GM23338 (cell line): ENCODE results near the gene ABI2.

Experiments
- CREB1 ChIP-seq: fragments of 250-450 bp; sonication (Bioruptor Pico); IDR thresholded peaks from 2 replicates; pipeline ENCODE4 v1.5.0; 2020; ENCODE audit warnings: low read depth, mild to moderate bottlenecking, moderate library complexity
- CTCF ChIP-seq, 2 experiments: fragments of 200-600 bp in 1 of 2; sonication (generic) in 1 of 2; conservative IDR thresholded peaks; 2 replicates each; pipeline versions ENCODE4 v1.5.1 to v1.6.1; 2016 to 2017; ENCODE audit warnings: antibody characterized with exemption in 2 of 2, low read depth in 2 of 2, mild to moderate bottlenecking in 2 of 2, moderate library complexity in 1 of 2
- ETS1 ChIP-seq: IDR thresholded peaks from 2 replicates; pipeline ENCODE4 v1.6.1; 2016; ENCODE audit warnings: antibody characterized with exemption
- EZH2 ChIP-seq: fragments of 200-600 bp; sonication (generic); IDR thresholded peaks from one replicate; pipeline ENCODE4 v1.8.0; 2017; ENCODE audit warnings: antibody characterized with exemption, mild to moderate bottlenecking, low read depth; ENCODE audit not compliant: unreplicated experiment
- EZH2phosphoT487 ChIP-seq: fragments of 200-600 bp; sonication (generic); IDR thresholded peaks from one replicate; pipeline ENCODE4 v1.8.1; 2018; ENCODE audit warnings: antibody characterized with exemption; ENCODE audit not compliant: unreplicated experiment
- JUNB ChIP-seq: IDR thresholded peaks from one replicate; pipeline ENCODE4 v1.6.1; 2016; ENCODE audit warnings: antibody characterized with exemption; ENCODE audit not compliant: unreplicated experiment
- NANOG ChIP-seq: IDR thresholded peaks from 2 replicates; pipeline ENCODE4 v1.6.1; 2016; ENCODE audit warnings: antibody characterized with exemption, borderline replicate concordance
- POLR2AphosphoS5 ChIP-seq: IDR thresholded peaks from 2 replicates; pipeline ENCODE4 v1.6.1; 2016; ENCODE audit warnings: antibody characterized with exemption, low read depth
- REST ChIP-seq: IDR thresholded peaks from one replicate; pipeline ENCODE4 v1.6.1; 2018; ENCODE audit warnings: antibody characterized with exemption; ENCODE audit not compliant: unreplicated experiment
- STAT1 ChIP-seq: IDR thresholded peaks from one replicate; pipeline ENCODE4 v1.6.1; 2016; ENCODE audit warnings: antibody characterized with exemption; ENCODE audit not compliant: unreplicated experiment
- ZNF114 ChIP-seq: fragments of 250-450 bp; sonication (Bioruptor Pico); IDR thresholded peaks from 2 replicates; pipeline ENCODE4 v1.5.0; 2020; ENCODE audit warnings: mild to moderate bottlenecking, moderate library complexity
- ZNF331 ChIP-seq: fragments of 250-450 bp; sonication (Bioruptor Pico); IDR thresholded peaks from 2 replicates; pipeline ENCODE4 v1.5.0; 2020; ENCODE audit warnings: low read depth, mild to moderate bottlenecking, moderate library complexity
- ZNF462 ChIP-seq: fragments of 250-450 bp; sonication (Bioruptor Pico); IDR thresholded peaks from 2 replicates; pipeline ENCODE4 v1.5.0; 2020; ENCODE audit warnings: mild to moderate bottlenecking, moderate library complexity

- TF ChIP-seq CTCF (conservative IDR thresholded peaks at IDR 0.05; ENCODE audit: low read depth in 2 of 2) (no peak), POLR2AphosphoS5 (no peak), EZH2phosphoT487 (no peak), EZH2 (no peak), REST (no peak), CREB1 (CRISPR knock-in tag) (no peak), STAT1 (no peak), NANOG (no peak), JUNB (no peak), ZNF331 (CRISPR knock-in tag) (no peak), ETS1 (no peak), ZNF114 (CRISPR knock-in tag) (no peak), ZNF462 (no peak)
Observed at GRCh38 chr2:203432811-203433210, 104.6 kb downstream of the ABI2 start.
